ENCODE results near the gene MAPK12. TPM values are rescaled to one million over a fixed set of nuclear protein-coding genes. Genes with fewer than 3 reads are reported as not detected.
A peak's percentile ranks its signal among the peaks of the same experiment; 100 is the strongest.

The MAPK12 gene
- polyA plus RNA-seq, 4 donors = 0.45 to 7.1 (median 3.6) TPM

- FAIRE-seq (no peak), DNase-seq (no peak)
- peaks cover 0 to 2% (median 0%) of the 10 kb centered on the region in 3 donors for H3K4me1 ChIP-seq (ENCODE audit: control insufficient read depth in 3 of 3, insufficient read depth in 2 of 3, low read depth in 1 of 3, low read length in 2 of 3)
- H3K27me3 ChIP-seq (ENCODE audit: control insufficient read depth in 3 of 3, insufficient read depth in 3 of 3, low read length in 3 of 3) = peaks cover 1 to 15% (median 9%) of the 10 kb centered on the region in 3 donors
- WGBS, 3 donors = 47 to 82% (median 57%) methylated on average over 15 to 16 of the region's 16 CpGs
- no peak overlapping the region for H3K4me3 ChIP-seq (ENCODE audit: low read depth in 1 of 3, low read length in 3 of 3)
- H3K27ac ChIP-seq (ENCODE audit: low read depth in 1 of 3, low read length in 2 of 3) = no peak overlapping the region
- H3K36me3 ChIP-seq (ENCODE audit: control insufficient read depth in 3 of 3, insufficient read depth in 2 of 3, low read depth in 1 of 3, low read length in 3 of 3) = peaks cover 0 to 5% (median 0%) of the 10 kb centered on the region in 3 donors
- H3K9me3 ChIP-seq (ENCODE audit: control insufficient read depth in 2 of 2, insufficient read depth in 1 of 2, low read depth in 1 of 2, low read length in 1 of 2) = no peaks in the 10 kb centered on the region
Measured at GRCh38 chr22:50257041-50257440, 4.4 kb downstream of the MAPK12 start.

- no peak overlapping the region for H3K27ac ChIP-seq (ENCODE audit: low read depth in 1 of 3, low read length in 2 of 3)
- FAIRE-seq = no peak
- H3K9me3 ChIP-seq (ENCODE audit: control insufficient read depth in 2 of 2, insufficient read depth in 1 of 2, low read depth in 1 of 2, low read length in 1 of 2) = no peaks in the 10 kb centered on the region
- WGBS, 3 donors = 33 to 80% (median 60%) methylated on average over 10 to 12 of the region's 12 CpGs
- H3K27me3 ChIP-seq (ENCODE audit: control insufficient read depth in 3 of 3, insufficient read depth in 3 of 3, low read length in 3 of 3) = peaks cover 0 to 11% (median 8%) of the 10 kb centered on the region in 3 donors
- no peak overlapping the region for H3K4me3 ChIP-seq (ENCODE audit: low read depth in 1 of 3, low read length in 3 of 3)
- DNase-seq = no peak
- H3K4me1 ChIP-seq (ENCODE audit: control insufficient read depth in 3 of 3, insufficient read depth in 2 of 3, low read depth in 1 of 3, low read length in 2 of 3) = no peaks in the 10 kb centered on the region
- peaks cover 0 to 5% (median 0%) of the 10 kb centered on the region in 3 donors for H3K36me3 ChIP-seq (ENCODE audit: control insufficient read depth in 3 of 3, insufficient read depth in 2 of 3, low read depth in 1 of 3, low read length in 3 of 3)
Measured at GRCh38 chr22:50256258-50256862, 5.1 kb downstream of the MAPK12 start.

GRCh38 chr22:50255607-50256006 lies 5.9 kb downstream of the MAPK12 start:
- no peaks in the 10 kb centered on the region for H3K9me3 ChIP-seq (ENCODE audit: control insufficient read depth in 2 of 2, insufficient read depth in 1 of 2, low read depth in 1 of 2, low read length in 1 of 2)
- H3K4me1 ChIP-seq (ENCODE audit: control insufficient read depth in 3 of 3, insufficient read depth in 2 of 3, low read depth in 1 of 3, low read length in 2 of 3) = peaks cover 0 to 3% (median 0%) of the 10 kb centered on the region in 3 donors
- no peak for DNase-seq
- H3K27ac ChIP-seq (ENCODE audit: low read depth in 1 of 3, low read length in 2 of 3) = no peak overlapping the region
- H3K27me3 ChIP-seq (ENCODE audit: control insufficient read depth in 3 of 3, insufficient read depth in 3 of 3, low read length in 3 of 3) = peaks cover 0 to 7% (median 2%) of the 10 kb centered on the region in 3 donors
- H3K36me3 ChIP-seq (ENCODE audit: control insufficient read depth in 3 of 3, insufficient read depth in 2 of 3, low read depth in 1 of 3, low read length in 3 of 3) = peaks cover 0 to 5% (median 0%) of the 10 kb centered on the region in 3 donors
- FAIRE-seq = no peak
- WGBS, 3 donors = 83 to 91% (median 88%) methylated on average over 14 to 17 of the region's 17 CpGs
- no peak overlapping the region for H3K4me3 ChIP-seq (ENCODE audit: low read depth in 1 of 3, low read length in 3 of 3)

- H3K4me1 ChIP-seq (ENCODE audit: control insufficient read depth in 3 of 3, insufficient read depth in 2 of 3, low read depth in 1 of 3, low read length in 2 of 3) = peaks cover 4 to 8% (median 4%) of the 10 kb centered on the region in 3 donors
- DNase-seq (no peak), FAIRE-seq (no peak)
- H3K27ac ChIP-seq (ENCODE audit: low read depth in 1 of 3, low read length in 2 of 3) = no peak overlapping the region
- WGBS, 3 donors = 80 to 87% (median 86%) methylated on average over 19 of the region's 19 CpGs
- H3K27me3 ChIP-seq (ENCODE audit: control insufficient read depth in 3 of 3, insufficient read depth in 3 of 3, low read length in 3 of 3) = peaks cover 0 to 2% (median 0%) of the 10 kb centered on the region in 3 donors
- peaks cover 0 to 6% (median 0%) of the 10 kb centered on the region in 3 donors for H3K36me3 ChIP-seq (ENCODE audit: control insufficient read depth in 3 of 3, insufficient read depth in 2 of 3, low read depth in 1 of 3, low read length in 3 of 3)
- no peaks in the 10 kb centered on the region for H3K9me3 ChIP-seq (ENCODE audit: control insufficient read depth in 2 of 2, insufficient read depth in 1 of 2, low read depth in 1 of 2, low read length in 1 of 2)
- H3K4me3 ChIP-seq (ENCODE audit: low read depth in 1 of 3, low read length in 3 of 3) = no peak overlapping the region
Measured at GRCh38 chr22:50255099-50255498, 6.4 kb downstream of the MAPK12 start.

- peaks cover 0 to 15% (median 0%) of the 10 kb centered on the region in 3 donors for H3K36me3 ChIP-seq (ENCODE audit: control insufficient read depth in 3 of 3, insufficient read depth in 2 of 3, low read depth in 1 of 3, low read length in 3 of 3)
- no peak overlapping the region for H3K4me3 ChIP-seq (ENCODE audit: low read depth in 1 of 3, low read length in 3 of 3)
- no peaks in the 10 kb centered on the region for H3K27me3 ChIP-seq (ENCODE audit: control insufficient read depth in 3 of 3, insufficient read depth in 3 of 3, low read length in 3 of 3)
- 38 to 75% (median 57%) methylated on average over 8 of the region's 8 CpGs for WGBS, 3 donors
- H3K27ac ChIP-seq (ENCODE audit: low read depth in 1 of 3, low read length in 2 of 3) = no peak overlapping the region
- no peaks in the 10 kb centered on the region for H3K9me3 ChIP-seq (ENCODE audit: control insufficient read depth in 2 of 2, insufficient read depth in 1 of 2, low read depth in 1 of 2, low read length in 1 of 2)
- FAIRE-seq (no peak), DNase-seq (no peak)
- peaks cover 5 to 17% (median 7%) of the 10 kb centered on the region in 3 donors for H3K4me1 ChIP-seq (ENCODE audit: control insufficient read depth in 3 of 3, insufficient read depth in 2 of 3, low read depth in 1 of 3, low read length in 2 of 3)
Measured at GRCh38 chr22:50253941-50254340, 7.5 kb downstream of the MAPK12 start.

GRCh38 chr22:50253046-50253915 lies 8.2 kb downstream of the MAPK12 start:
- H3K27me3 ChIP-seq (ENCODE audit: control insufficient read depth in 3 of 3, insufficient read depth in 3 of 3, low read length in 3 of 3) = no peaks in the 10 kb centered on the region
- no peak for FAIRE-seq
- H3K9me3 ChIP-seq (ENCODE audit: control insufficient read depth in 2 of 2, insufficient read depth in 1 of 2, low read depth in 1 of 2, low read length in 1 of 2) = no peaks in the 10 kb centered on the region
- H3K4me1 ChIP-seq (ENCODE audit: control insufficient read depth in 3 of 3, insufficient read depth in 2 of 3, low read depth in 1 of 3, low read length in 2 of 3) = peaks cover 5 to 17% (median 7%) of the 10 kb centered on the region in 3 donors
- WGBS, 3 donors = 70 to 80% (median 72%) methylated on average over 22 of the region's 22 CpGs
- peaks cover 0 to 22% (median 0%) of the 10 kb centered on the region in 3 donors for H3K36me3 ChIP-seq (ENCODE audit: control insufficient read depth in 3 of 3, insufficient read depth in 2 of 3, low read depth in 1 of 3, low read length in 3 of 3)
- DNase-seq = no peak
- no peak overlapping the region for H3K27ac ChIP-seq (ENCODE audit: low read depth in 1 of 3, low read length in 2 of 3)
- no peak overlapping the region for H3K4me3 ChIP-seq (ENCODE audit: low read depth in 1 of 3, low read length in 3 of 3)

GRCh38 chr22:50252082-50253045 lies 9.1 kb downstream of the MAPK12 start:
- Histone ChIP-seq H3K9me3 (ENCODE audit: control insufficient read depth in 2 of 2, insufficient read depth in 1 of 2, low read depth in 1 of 2, low read length in 1 of 2) (no peaks in the 10 kb centered on the region), H3K4me3 (ENCODE audit: low read depth in 1 of 3, low read length in 3 of 3) (no peak overlapping the region), H3K27ac (ENCODE audit: low read depth in 1 of 3, low read length in 2 of 3) (no peak overlapping the region), H3K27me3 (ENCODE audit: control insufficient read depth in 3 of 3, insufficient read depth in 3 of 3, low read length in 3 of 3) (no peaks in the 10 kb centered on the region), H3K4me1 (ENCODE audit: control insufficient read depth in 3 of 3, insufficient read depth in 2 of 3, low read depth in 1 of 3, low read length in 2 of 3) (peaks cover 5 to 19% (median 9%) of the 10 kb centered on the region in 3 donors), H3K36me3 (ENCODE audit: control insufficient read depth in 3 of 3, insufficient read depth in 2 of 3, low read depth in 1 of 3, low read length in 3 of 3) (peaks cover 0 to 31% (median 0%) of the 10 kb centered on the region in 3 donors)
- no peak for FAIRE-seq
- WGBS, 3 donors = 41 to 49% (median 44%) methylated on average over 25 of the region's 25 CpGs
- DNase-seq = peak; percentile 72 to 78
